HepG2 (cell line): ENCODE results near the gene DLX3. TPM values are rescaled to one million over a fixed set of nuclear protein-coding genes. Genes with fewer than 3 reads are reported as not detected.

Experiments used
- ATAC-seq: fragments of 200-7000 bp; cut with Tn5 transposase; 3 replicates; pipeline ENCODE4 v1.9.1; 2020; ENCODE audit warnings: mild to moderate bottlenecking, moderate library complexity
- BruUV-seq: library from RNA; stranded (reverse); fragments of 400-500 nt; replicated peaks from 2 replicates; lab custom pipeline; 2021; lab: Mats Ljungman, UMichigan
- CTCF ChIA-PET: fragments of 300-600 bp; formaldehyde crosslinking; extraction: SDS; loops from one replicate; lab custom pipeline; 2021; ENCODE audit warnings: low total read pairs, inconsistent platforms, low intra/inter-chr PET ratio; lab: Yijun Ruan, JAX
- POLR2A ChIA-PET: fragments of 350-600 bp; sonication (Branson Sonifier 250); formaldehyde crosslinking; loops from one replicate; lab custom pipeline; 2020; ENCODE audit warnings: antibody characterized with exemption, inconsistent platforms; lab: Yijun Ruan, JAX
- DNase-seq: peaks from one replicate; pipeline ENCODE4 v3.0.0-alpha.2; 2015; ENCODE audit warnings: low spot score
- FAIRE-seq: peaks from 3 replicates; lab custom pipeline; 2011; peaks lifted over from hg19 to GRCh38; lab: Jason Lieb, UNC
- H2AFZ ChIP-seq: one replicate; pipeline ENCODE4 v1.6.1; 2011; ENCODE audit warnings: low read length, inconsistent platforms
- H3K27ac ChIP-seq: fragments of 300-600 bp; 3 replicates; pipeline ENCODE4 v1.8.0; 2011; ENCODE audit warnings: mixed run types, mild to moderate bottlenecking, mixed read lengths, low read length, inconsistent platforms; ENCODE audit not compliant: insufficient read depth; ENCODE audit errors: extremely low read length
- H3K27me3 ChIP-seq, 2 experiments: fragments of 200-600 bp in 1 of 2; 2 replicates in 1 of 2; 3 replicates in 1 of 2; pipeline versions ENCODE4 v1.6.0 to v1.8.0; 2011; ENCODE audit warnings: low read length in 2 of 2, mild to moderate bottlenecking in 2 of 2, moderate library complexity in 2 of 2, inconsistent platforms in 1 of 2; ENCODE audit not compliant: insufficient read depth in 2 of 2, control insufficient read depth in 1 of 2
- H3K36me3 ChIP-seq, 2 experiments: fragments of 200-600 bp in 1 of 2; replicated peaks in 1 of 2; 2 replicates in 1 of 2; 3 replicates in 1 of 2; pipeline versions ENCODE4 v1.5.1 to v1.8.0; 2011; ENCODE audit warnings: low read length in 2 of 2, inconsistent platforms in 1 of 2; ENCODE audit not compliant: insufficient read depth in 2 of 2, control insufficient read depth in 1 of 2
- H3K4me1 ChIP-seq: 2 replicates; pipeline ENCODE4 v1.5.1; 2012; ENCODE audit warnings: low read length, inconsistent platforms; ENCODE audit not compliant: insufficient read depth
- H3K4me2 ChIP-seq: 2 replicates; pipeline ENCODE4 v1.6.0; 2011; ENCODE audit warnings: low read depth, low read length, inconsistent platforms
- H3K4me3 ChIP-seq, 3 experiments: fragments of 200-600 bp in 1 of 3; sonication (generic), shearing (Covaris generic) in 1 of 3; replicated peaks in 1 of 3; 2 replicates each; pipeline ENCODE4 v1.5.1; 2011 to 2016; ENCODE audit warnings: low read length in 3 of 3, inconsistent platforms in 2 of 3, low read depth in 2 of 3, mild to moderate bottlenecking in 2 of 3, control low read depth in 1 of 3, mixed read lengths in 1 of 3; ENCODE audit not compliant: insufficient read depth in 1 of 3
- H3K79me2 ChIP-seq: one replicate; pipeline ENCODE4 v1.6.1; 2011; ENCODE audit warnings: low read length, inconsistent platforms; ENCODE audit not compliant: insufficient read depth
- H3K9ac ChIP-seq: 2 replicates; pipeline ENCODE4 v1.6.0; 2011; ENCODE audit warnings: mild to moderate bottlenecking, low read depth, low read length, inconsistent platforms; ENCODE audit not compliant: insufficient read depth
- H3K9me3 ChIP-seq: 2 replicates; pipeline ENCODE4 v1.5.1; 2012; ENCODE audit warnings: mild to moderate bottlenecking, low read length
- H4K20me1 ChIP-seq: 2 replicates; pipeline ENCODE4 v1.6.0; 2011; ENCODE audit warnings: inconsistent platforms, mild to moderate bottlenecking, low read length, moderate library complexity; ENCODE audit not compliant: insufficient read depth
- ETV5 ChIP-seq: IDR thresholded peaks from 2 replicates; pipeline ENCODE4 v1.6.1; 2018; ENCODE audit warnings: missing biosample characterization, missing genetic modification reagents, inconsistent platforms, borderline replicate concordance
- GATAD2A ChIP-seq: IDR thresholded peaks from 2 replicates; pipeline ENCODE4 v1.6.1; 2016
- HCFC1 ChIP-seq: fragments of 150-350 bp; IDR thresholded peaks from 2 replicates; pipeline ENCODE4 v1.6.1; 2014; ENCODE audit warnings: low read depth, low read length
- HNRNPL ChIP-seq: fragments of 200-400 bp; formaldehyde crosslinking; IDR thresholded peaks from 2 replicates; pipeline ENCODE4 v1.6.1; 2017; ENCODE audit warnings: mild to moderate bottlenecking, low read depth, low read length
- IKZF4 ChIP-seq: sonication (generic); formaldehyde crosslinking; IDR thresholded peaks from 2 replicates; pipeline ENCODE4 v1.5.1; 2020; ENCODE audit warnings: borderline replicate concordance, mild to moderate bottlenecking, low read depth, missing genetic modification reagents; ENCODE audit errors: not compliant biosample characterization
- MLXIP ChIP-seq: sonication (generic); formaldehyde crosslinking; IDR thresholded peaks from 2 replicates; pipeline ENCODE4 v1.9.0; 2021; ENCODE audit warnings: missing genetic modification reagents, borderline replicate concordance
- MTA1 ChIP-seq: sonication (generic); formaldehyde crosslinking; IDR thresholded peaks from 2 replicates; pipeline ENCODE4 v1.4.0; 2020; ENCODE audit warnings: missing genetic modification reagents, mild to moderate bottlenecking, borderline replicate concordance
- MXD1 ChIP-seq: sonication (generic); formaldehyde crosslinking; IDR thresholded peaks from 2 replicates; pipeline ENCODE4 v1.4.0; 2020; ENCODE audit warnings: mild to moderate bottlenecking, missing genetic modification reagents
- MYNN ChIP-seq: sonication (generic); formaldehyde crosslinking; IDR thresholded peaks from 2 replicates; pipeline ENCODE4 v1.4.0; 2020; ENCODE audit warnings: mild to moderate bottlenecking, low read depth, missing genetic modification reagents
- NCOR1 ChIP-seq: fragments of 200-600 bp; sonication (generic); IDR thresholded peaks from 2 replicates; pipeline ENCODE4 v1.7.0; 2017; ENCODE audit warnings: antibody characterized with exemption, low read length, borderline replicate concordance
- SOX6 ChIP-seq, 2 experiments: fragments of 450-650 bp in 1 of 2; sonication (generic) in 1 of 2; formaldehyde crosslinking in 1 of 2; IDR thresholded peaks; 2 replicates each; pipeline versions ENCODE4 v1.4.0 to v1.6.1; 2017 to 2020; ENCODE audit warnings: antibody characterized with exemption in 1 of 2, mild to moderate bottlenecking in 1 of 2, missing genetic modification reagents in 1 of 2
- ZNF235 ChIP-seq: sonication (generic); formaldehyde crosslinking; IDR thresholded peaks from 2 replicates; pipeline ENCODE4 v1.8.1; 2023; ENCODE audit warnings: mild to moderate bottlenecking, missing genetic modification reagents, borderline replicate concordance
- ZNF326 ChIP-seq: sonication (generic); formaldehyde crosslinking; IDR thresholded peaks from 2 replicates; pipeline ENCODE4 v1.4.0; 2020; ENCODE audit warnings: missing genetic modification reagents, borderline replicate concordance
- ZNF605 ChIP-seq: sonication (generic); formaldehyde crosslinking; IDR thresholded peaks from 2 replicates; pipeline ENCODE4 v1.8.0; 2022; ENCODE audit warnings: mild to moderate bottlenecking, missing genetic modification reagents
- ZNF704 ChIP-seq: sonication (generic); formaldehyde crosslinking; IDR thresholded peaks from 2 replicates; pipeline ENCODE4 v1.8.1; 2023; ENCODE audit warnings: mild to moderate bottlenecking, inconsistent platforms, moderate library complexity, missing genetic modification reagents, borderline replicate concordance
- ZNF816 ChIP-seq: sonication (generic); formaldehyde crosslinking; IDR thresholded peaks from 2 replicates; pipeline ENCODE4 v1.8.0; 2022; ENCODE audit warnings: missing genetic modification reagents, mild to moderate bottlenecking, borderline replicate concordance
- WGBS: methylation state at CpG from one replicate; pipeline ENCODE4 v1.1.6; 2017; ENCODE audit warnings: low lambda C conversion rate; 5-methylcytosine and 5-hydroxymethylcytosine counted together
- in situ Hi-C: cut with HindIII; loops from 2 replicates; pipeline ENCODE4 v1.10.0; 2017; ENCODE audit warnings: low pct_unique_long_range_greater_than_20kb; ENCODE audit not compliant: extremely low pct_ligation_motif_present
- intact Hi-C: fragments of 100-400 bp; cut with micrococcal nuclease; formaldehyde crosslinking; loops from one replicate; pipeline ENCODE4 v1.10.0; 2022; ENCODE audit not compliant: unreplicated experiment
- polyA plus RNA-seq, 8 experiments: library from polyadenylated mRNA; depleted of rRNA in 3 of 8; stranded (reverse) in 7 of 8; unstranded in 1 of 8; fragments of >200 nt; fragmentation: Illumina TruSeq in 4 of 8; extraction: Trizol in 4 of 8; gene quantifications; 2 replicates each; pipeline versions ENCODE4 v1.2.1 to v1.2.3, GENCODE V29; 2011 to 2016; ENCODE audit warnings: low read depth in 4 of 8, missing spikeins in 1 of 8, mixed read lengths in 1 of 8; ENCODE audit not compliant: insufficient read depth in 1 of 8
- total RNA-seq, 5 experiments: library from RNA; depleted of rRNA; stranded (reverse); fragments of >200 nt; fragmentation: Illumina TruSeq; extraction: Trizol; gene quantifications; 2 replicates each; pipeline ENCODE4 v1.2.3, GENCODE V29; 2016; ENCODE audit warnings: low read depth in 1 of 5

Gene DLX3
- total and polyA plus RNA-seq, 2 of the 13 experiments (the other 11 are each of a cell fraction or from before 2014, with no cell fraction given): 0.03 TPM; not detected in 1

GRCh38 chr17:49969134-49969759 lies 25.8 kb downstream of the DLX3 start, which contains the start of gene DLX4 (continued):
- TF ChIP-seq ZNF704 (CRISPR knock-in tag) (0 out of 2 replicates have a peak, but pooled peaks have one; percentile 42), NCOR1 (no peak), ZNF605 (CRISPR knock-in tag) (peak; percentile 33; the same call in 1 of the 2 replicates), IKZF4 (CRISPR knock-in tag) (no peak), MTA1 (CRISPR knock-in tag) (no peak)

- intact Hi-C loops: no loop called here
- peaks cover 46 to 96% of the 10 kb centered on the region in 2 experiments for H3K27me3 ChIP-seq
- no peaks in the 10 kb centered on the region for H3K79me2 ChIP-seq
- peak overlapping the region; percentile 48 for H3K9ac ChIP-seq
- H3K27ac ChIP-seq: no peak overlapping the region
- ATAC-seq: peak; percentile 55
- in situ Hi-C loops: no loop called here
- H4K20me1 ChIP-seq: peaks cover 4% of the 10 kb centered on the region; the same call in 1 of the 2 replicates
- BruUV-seq: no TSS peak
- no peaks in the 10 kb centered on the region for H3K36me3 ChIP-seq
- H2AFZ ChIP-seq: no peak overlapping the region
- H3K4me1 ChIP-seq: peaks cover 47% of the 10 kb centered on the region
- H3K9me3 ChIP-seq: no peaks in the 10 kb centered on the region
- DNase-seq: peak; percentile 54
- CTCF ChIA-PET: interaction anchor here (0.8 kb wide), 1 partner anchor 108 kb away, joined by 3 read pairs; no protein-coding TSS in a partner anchor
- 2% methylated on average over 33 of the region's 64 CpGs for WGBS
- FAIRE-seq: no peak
- H3K4me3 ChIP-seq: peak overlapping the region; percentile 54 to 80 (median 60)
- peak overlapping the region; percentile 97 for H3K4me2 ChIP-seq
- POLR2A ChIA-PET: no interaction called here
- no peak for TF ChIP-seq ZNF235
- TF ChIP-seq SOX6 (IDR thresholded peaks at IDR 0.05): no peak
- peak; percentile 41; the same call in 1 of the 2 replicates for TF ChIP-seq SOX6 (CRISPR knock-in tag; IDR thresholded peaks at IDR 0.05)
- peak; percentile 44 for TF ChIP-seq MXD1 (CRISPR knock-in tag)
- 0 out of 2 replicates have a peak, but pooled peaks have one; percentile 66 for TF ChIP-seq HNRNPL
- no peak for TF ChIP-seq MLXIP (CRISPR knock-in tag)
- no peak for TF ChIP-seq GATAD2A (CRISPR knock-in tag)
- no peak for TF ChIP-seq HCFC1
- TF ChIP-seq ZNF816: peak; percentile 69; the same call in 1 of the 2 replicates
- no peak for TF ChIP-seq MYNN
- no peak for TF ChIP-seq ZNF326 (CRISPR knock-in tag)
- peak; percentile 90 for TF ChIP-seq ETV5
Observed at GRCh38 chr17:49968405-49969133, 26.5 kb downstream of the DLX3 start.
